Retina (tissue), 1 donor: ENCODE results near the gene SFTA2.
A peak's percentile ranks its signal among the peaks of the same experiment; 100 is the strongest.

ENCODE experiments used
- DNase-seq: peaks from one replicate; pipeline ENCODE4 v3.0.0-alpha.2; 2016

The SFTA2 gene

DNA sequence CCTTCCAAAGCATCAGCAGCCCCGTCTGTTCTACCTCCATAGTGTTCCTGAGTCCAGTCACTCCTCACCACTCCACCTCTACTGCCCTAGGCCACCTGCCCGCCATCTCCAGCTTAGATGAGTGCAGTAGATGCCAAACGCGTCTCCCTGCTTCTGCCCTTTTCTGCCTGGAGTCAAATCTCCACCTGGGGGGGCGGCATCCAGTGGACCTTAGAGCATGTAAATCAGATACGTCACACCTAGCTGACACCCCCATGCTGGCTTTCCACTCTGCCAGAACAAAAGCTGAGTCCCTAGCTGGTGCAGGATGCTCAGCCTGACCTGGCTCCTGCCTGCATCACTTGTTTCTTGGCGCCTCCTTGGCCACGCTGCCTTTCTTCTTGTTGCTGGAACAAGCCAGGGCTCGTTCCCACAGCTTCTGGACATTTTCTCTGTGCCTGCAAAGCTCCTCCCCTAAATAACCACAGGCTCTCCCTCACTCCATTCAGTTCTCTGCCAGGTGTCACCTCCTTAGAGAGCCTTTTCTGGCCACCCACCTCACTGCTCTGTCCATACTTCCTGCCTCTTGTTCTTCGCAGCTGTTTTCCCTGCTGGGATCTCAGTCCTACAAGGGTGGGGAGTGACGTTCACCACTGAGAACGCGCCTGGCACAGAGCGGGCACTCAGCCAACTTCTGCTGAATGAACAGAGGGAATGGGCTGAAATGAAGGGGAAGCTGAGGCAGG, 41.9 kb downstream of the SFTA2 start:
- DNase-seq, result no peak

GRCh38 chr6:30889496-30889885, 42.5 kb downstream of the SFTA2 start:
- no peak for DNase-seq

DNA sequence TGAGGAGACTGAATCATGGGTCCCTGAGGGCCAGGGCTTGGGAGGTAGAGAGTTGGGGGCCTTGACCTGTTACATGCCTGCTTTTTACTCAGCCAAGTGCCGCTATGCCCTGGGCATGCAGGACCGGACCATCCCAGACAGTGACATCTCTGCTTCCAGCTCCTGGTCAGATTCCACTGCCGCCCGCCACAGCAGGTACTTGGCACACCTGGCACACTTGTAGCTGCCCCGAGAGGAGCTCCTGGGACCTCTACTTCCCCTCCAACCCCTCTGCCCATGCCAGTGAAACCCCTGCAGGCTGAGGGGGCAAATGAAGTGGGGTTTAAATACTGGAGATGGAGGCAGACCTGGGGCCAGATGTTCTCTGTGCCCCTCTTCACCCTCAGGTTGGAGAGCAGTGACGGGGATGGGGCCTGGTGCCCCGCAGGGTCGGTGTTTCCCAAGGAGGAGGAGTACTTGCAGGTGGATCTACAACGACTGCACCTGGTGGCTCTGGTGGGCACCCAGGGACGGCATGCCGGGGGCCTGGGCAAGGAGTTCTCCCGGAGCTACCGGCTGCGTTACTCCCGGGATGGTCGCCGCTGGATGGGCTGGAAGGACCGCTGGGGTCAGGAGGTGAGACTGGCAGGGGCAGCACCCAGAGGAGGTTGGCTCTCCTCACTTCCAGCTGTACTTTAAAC, 43.0 kb downstream of the SFTA2 start:
- DNase-seq, result no peak

DNA sequence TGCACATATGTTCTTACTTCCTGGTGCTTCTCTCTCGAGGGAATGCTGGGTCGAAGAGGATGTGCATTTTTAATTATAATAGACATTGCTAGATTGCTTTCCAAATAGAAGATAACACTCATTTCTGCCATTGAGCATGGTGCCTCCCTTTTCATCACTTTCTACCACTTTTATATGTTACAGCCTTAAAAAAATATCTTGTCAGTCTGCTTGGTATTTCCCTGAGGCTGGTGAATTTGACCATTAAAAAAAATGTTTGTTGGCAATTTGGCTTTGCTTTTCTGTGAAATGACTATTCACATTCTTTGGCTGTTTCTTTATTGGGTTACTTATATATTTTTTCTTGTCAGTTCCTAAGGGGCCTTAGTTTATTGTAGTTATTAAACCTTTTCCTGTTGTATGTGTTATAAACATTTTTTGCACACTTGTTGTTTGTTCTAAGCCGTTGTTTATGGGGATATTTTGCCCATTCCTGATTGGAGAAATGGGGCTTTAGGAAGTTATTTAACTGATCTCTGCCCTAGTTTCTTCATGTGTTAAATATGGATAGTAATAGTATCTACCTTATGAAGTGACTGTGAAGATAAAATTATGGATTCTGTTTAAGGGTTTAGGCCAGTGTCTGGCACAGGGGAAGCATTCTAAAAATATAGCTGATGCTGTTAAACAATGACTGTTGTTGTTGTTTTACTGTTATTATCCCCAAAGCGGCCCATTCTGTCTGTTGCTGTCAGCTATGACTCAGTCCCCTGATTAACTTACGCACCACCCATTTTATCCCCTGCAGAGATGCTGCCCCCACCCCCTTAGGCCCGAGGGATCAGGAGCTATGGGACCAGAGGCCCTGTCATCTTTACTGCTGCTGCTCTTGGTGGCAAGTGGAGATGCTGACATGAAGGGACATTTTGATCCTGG, 43.8 kb downstream of the SFTA2 start:
- DNase-seq, result no peak

DNA sequence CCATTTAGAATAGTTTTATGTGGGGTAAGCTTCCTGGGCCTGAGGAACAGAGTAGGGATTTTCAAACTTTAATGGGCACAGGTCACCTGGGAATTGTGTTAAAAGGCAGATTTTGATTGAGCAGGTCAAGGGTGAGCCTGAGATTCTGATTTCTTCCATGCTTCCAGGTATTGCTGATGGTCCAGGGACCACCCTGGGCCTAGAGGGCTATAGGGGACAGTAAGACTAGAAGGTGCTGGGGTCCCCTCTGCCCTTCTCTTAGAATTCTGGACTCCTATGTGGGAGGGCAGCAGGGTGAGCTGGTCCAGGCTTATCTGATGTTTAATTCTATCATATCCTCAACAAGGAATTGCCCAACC, 45.1 kb downstream of the SFTA2 start:
- DNase-seq, result no peak

GRCh38 chr6:30885999-30886896, 45.7 kb downstream of the SFTA2 start:
- DNase-seq, result peak; percentile 93

DNA sequence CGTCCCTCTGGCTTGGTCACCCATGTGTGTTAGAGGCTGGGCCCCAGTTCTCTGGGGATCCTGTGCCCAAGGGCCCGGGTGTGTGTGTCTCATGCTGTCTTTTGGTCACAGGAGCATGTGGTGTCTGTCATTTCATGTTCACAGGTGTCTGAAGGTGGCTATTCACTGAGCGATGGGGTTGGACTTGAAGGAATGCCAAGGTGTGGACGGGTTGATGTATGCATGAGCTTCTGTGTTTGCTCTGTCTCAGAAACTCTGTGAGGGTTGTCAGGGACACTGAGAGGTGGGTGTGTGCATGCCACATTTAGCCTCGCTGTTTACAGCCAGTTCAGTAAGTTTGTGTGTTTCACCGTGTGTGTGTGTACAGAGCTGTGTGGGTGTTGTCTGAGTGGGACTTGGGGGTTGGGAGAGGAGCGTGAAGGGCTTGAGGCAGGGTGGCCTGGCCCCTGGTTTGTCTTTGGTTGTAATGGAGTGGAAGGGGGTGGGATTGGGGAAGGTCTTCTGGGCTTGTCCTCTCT, 46.4 kb downstream of the SFTA2 start:
- DNase-seq, result no peak

DNA sequence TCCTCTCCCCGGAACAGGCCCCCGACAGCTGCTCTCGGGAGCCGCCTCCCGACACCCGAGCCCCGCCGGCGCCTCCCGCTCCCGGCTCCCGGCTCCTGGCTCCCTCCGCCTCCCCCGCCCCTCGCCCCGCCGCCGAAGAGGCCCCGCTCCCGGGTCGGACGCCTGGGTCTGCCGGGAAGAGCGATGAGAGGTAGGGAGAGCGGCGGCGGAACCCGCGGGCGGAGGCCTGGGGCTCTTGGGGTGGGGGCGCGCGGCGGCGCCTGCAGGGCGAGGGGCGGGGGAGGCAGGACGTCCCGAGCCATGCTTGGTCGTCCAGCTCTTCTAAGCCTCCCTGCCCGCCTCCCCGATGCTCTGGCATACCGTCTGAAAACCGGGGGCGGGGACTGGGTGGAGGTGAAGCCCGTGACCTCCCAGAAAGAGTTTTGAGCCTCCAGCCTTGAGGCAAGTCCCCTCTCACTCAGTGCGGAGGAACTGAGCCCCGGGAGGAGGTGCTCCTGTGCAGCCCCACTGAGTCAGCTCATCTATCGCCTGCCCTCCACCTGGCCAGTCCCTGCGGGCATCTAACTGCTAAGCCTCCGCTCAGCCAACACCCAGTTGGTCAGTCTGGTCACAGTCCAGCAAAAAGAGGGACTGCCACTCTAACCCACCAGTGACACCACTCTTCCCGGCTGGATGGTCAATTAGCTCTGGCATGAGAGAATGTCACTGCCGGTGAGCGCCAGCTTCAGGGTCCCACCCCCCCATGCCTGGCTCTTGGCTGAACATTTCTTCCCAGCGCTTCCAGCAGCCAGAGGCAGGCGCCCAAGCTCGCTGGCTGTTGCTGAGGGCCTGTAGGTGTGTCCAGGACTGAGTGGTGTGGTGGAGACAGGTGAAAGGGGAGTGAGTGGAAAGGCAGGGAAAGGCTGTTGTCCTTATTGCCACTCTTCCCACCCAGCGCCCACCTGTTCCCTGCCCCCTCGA, 47.2 kb downstream of the SFTA2 start:
- DNase-seq, result peak; percentile 74

GRCh38 chr6:30883685-30884520, 48.1 kb downstream of the SFTA2 start, which contains the start of gene DDR1:
TSS of gene DDR1 (plus strand) at chr6:30884519. CDS start at chr6:30888730, 4,211 bp downstream.
- DNase-seq, result peak; percentile 72

- DNase-seq, result peak; percentile 61
Observed at GRCh38 chr6:30882759-30883684, 48.9 kb downstream of the SFTA2 start.

- DNase-seq, result no peak
Observed at GRCh38 chr6:30882204-30882758, 49.7 kb downstream of the SFTA2 start.

GRCh38 chr6:30881392-30882203, 50.4 kb downstream of the SFTA2 start:
- peak; percentile 71 for DNase-seq
